HFFc6 (cell line): ENCODE measurements around the gene CLTCL1. TPM values are rescaled to one million over a fixed set of nuclear protein-coding genes. Genes with fewer than 3 reads are reported as not detected.
A peak's percentile ranks its signal among the peaks of the same experiment; 100 is the strongest.

Experiments
- DNase-seq: peaks from one replicate; pipeline ENCODE4 v3.0.0-alpha.2; 2018
- H3K27ac Mint-ChIP-seq: 2 replicates; pipeline ENCODE4 v1.8.0; 2020; ENCODE audit warnings: mild to moderate bottlenecking, mixed read lengths
- H3K27me3 Mint-ChIP-seq: 2 replicates; pipeline ENCODE4 v1.8.0; 2021; ENCODE audit warnings: mild to moderate bottlenecking, moderate library complexity, mixed read lengths; ENCODE audit not compliant: insufficient read depth
- H3K36me3 Mint-ChIP-seq: 2 replicates; pipeline ENCODE4 v1.8.0; 2021; ENCODE audit warnings: low read depth, mixed read lengths
- H3K4me1 Mint-ChIP-seq: 2 replicates; pipeline ENCODE4 v1.8.0; 2020; ENCODE audit warnings: low read depth, mixed read lengths
- H3K4me3 Mint-ChIP-seq: 2 replicates; pipeline ENCODE4 v1.8.0; 2020; ENCODE audit warnings: mild to moderate bottlenecking, moderate library complexity, mixed read lengths
- H3K9me3 Mint-ChIP-seq: 2 replicates; pipeline ENCODE4 v1.8.0; 2020; ENCODE audit warnings: mild to moderate bottlenecking, mixed read lengths
- CTCF ChIP-seq: fragments of 200-600 bp; sonication (generic); IDR thresholded peaks from 2 replicates; pipeline ENCODE4 v1.5.0; 2021; ENCODE audit warnings: antibody characterized with exemption, mild to moderate bottlenecking
- total RNA-seq, 6 experiments: library from RNA; stranded (reverse); fragmentation: NEBNext Ultra II Directional; extraction: Animal tissue kit (Norgen Biotek cat#: 25700); gene quantifications; 2 replicates in 1 of 6; 3 replicates in 5 of 6; pipeline ENCODE4 v1.2.3, GENCODE V29; 2021

Gene CLTCL1
- total RNA-seq, 6 experiments from 2014 or later = 6.3 to 9.0 (median 7.3) TPM

- Mint-ChIP-seq H3K27ac (no peak overlapping the region), H3K4me3 (no peak overlapping the region), H3K27me3 (peaks cover 4% of the 10 kb centered on the region; the same call in 1 of the 2 replicates), H3K4me1 (peaks cover 24% of the 10 kb centered on the region), H3K9me3 (no peaks in the 10 kb centered on the region), H3K36me3 (no peaks in the 10 kb centered on the region)
- TF ChIP-seq CTCF = no peak
- DNase-seq = no peak
Measured at GRCh38 chr22:19180740-19181410, 110.6 kb downstream of the CLTCL1 start.

GRCh38 chr22:19180234-19180633, 111.3 kb downstream of the CLTCL1 start:
- Mint-ChIP-seq H3K27ac (no peak overlapping the region), H3K4me1 (peaks cover 30% of the 10 kb centered on the region), H3K36me3 (no peaks in the 10 kb centered on the region), H3K9me3 (no peaks in the 10 kb centered on the region), H3K4me3 (no peak overlapping the region), H3K27me3 (peaks cover 4% of the 10 kb centered on the region; the same call in 1 of the 2 replicates)
- no peak for DNase-seq
- TF ChIP-seq CTCF = no peak

GRCh38 chr22:19179497-19180048, 111.9 kb downstream of the CLTCL1 start:
- peak; percentile 81 for TF ChIP-seq CTCF
- H3K4me3 Mint-ChIP-seq = peak overlapping the region; percentile 86
- DNase-seq = peak; percentile 81
- H3K36me3 Mint-ChIP-seq = no peaks in the 10 kb centered on the region
- H3K27ac Mint-ChIP-seq = peak overlapping the region; percentile 75
- H3K4me1 Mint-ChIP-seq = peaks cover 31% of the 10 kb centered on the region
- no peaks in the 10 kb centered on the region for H3K9me3 Mint-ChIP-seq
- peaks cover 4% of the 10 kb centered on the region; the same call in 1 of the 2 replicates for H3K27me3 Mint-ChIP-seq

- TF ChIP-seq CTCF = no peak
- no peaks in the 10 kb centered on the region for H3K9me3 Mint-ChIP-seq
- H3K4me3 Mint-ChIP-seq = peak within 1 kb of the TSS; percentile 86
- H3K27me3 Mint-ChIP-seq = peaks cover 2% of the 10 kb centered on the region
- H3K36me3 Mint-ChIP-seq = no peaks in the 10 kb centered on the region
- DNase-seq = peak; percentile 69
- peaks cover 35% of the 10 kb centered on the region for H3K4me1 Mint-ChIP-seq
- H3K27ac Mint-ChIP-seq = peak within 1 kb of the TSS; percentile 75
Measured at GRCh38 chr22:19178657-19179496, 112.6 kb downstream of the CLTCL1 start, which contains the start of gene SLC25A1. SLC25A1 (minus strand) TSS chr22:19178736; CDS start chr22:19178673, 63 bp downstream.

GRCh38 chr22:19178065-19178656, 113.4 kb downstream of the CLTCL1 start:
- H3K27ac Mint-ChIP-seq = no peak overlapping the region
- H3K36me3 Mint-ChIP-seq = no peaks in the 10 kb centered on the region
- peaks cover 42% of the 10 kb centered on the region for H3K4me1 Mint-ChIP-seq
- H3K9me3 Mint-ChIP-seq = no peaks in the 10 kb centered on the region
- no peak for TF ChIP-seq CTCF
- H3K4me3 Mint-ChIP-seq = peak overlapping the region; percentile 74
- DNase-seq = no peak
- H3K27me3 Mint-ChIP-seq = peaks cover 4% of the 10 kb centered on the region
